Stimulated activated CD4-positive, alpha-beta T cell treated with anti-CD3 and anti-CD28 coated beads, Interleukin-4, amount 100 ng/mL, for 1 hour (primary cell): ENCODE results near the gene TINAGL1.
A peak's percentile ranks its signal among the peaks of the same experiment; 100 is the strongest.
"Not testable (repeated sequence)": the region's sequence is repeated elsewhere in the genome, so short reads cannot be mapped to it uniquely, and the experiment has no call there.

Source experiments
- DNase-seq: peaks from one replicate; pipeline ENCODE4 v3.0.0-alpha.2; 2020

TINAGL1 gene

GRCh38 chr1:31583995-31584868 lies 7.9 kb downstream of the TINAGL1 start:
- no peak for DNase-seq

GRCh38 chr1:31584869-31585735 lies 8.8 kb downstream of the TINAGL1 start:
- DNase-seq: no peak

- DNase-seq: no peak
These were observed 9.5 kb downstream of the TINAGL1 start for GRCh38 chr1:31585736-31586365.

GRCh38 chr1:31586376-31587327 lies 10.3 kb downstream of the TINAGL1 start:
- no peak for DNase-seq

DNA sequence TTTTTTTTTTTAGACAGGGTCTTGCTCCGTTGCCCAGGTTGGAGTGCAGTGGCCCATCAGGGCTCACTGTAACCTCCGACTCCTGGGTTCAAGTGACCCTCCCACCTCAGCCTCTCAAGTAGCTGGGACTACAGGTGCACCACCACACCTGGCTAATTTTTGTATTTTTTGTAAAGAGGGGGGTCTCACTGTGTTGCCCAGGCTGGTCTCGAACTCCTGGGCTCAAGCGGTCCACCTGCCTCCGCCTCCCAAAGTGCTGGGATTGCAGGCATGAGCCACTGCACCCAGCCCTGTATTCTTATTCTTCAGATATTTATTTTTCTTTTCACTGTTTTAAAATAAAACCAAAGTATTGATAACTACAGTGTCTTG lies 11.0 kb downstream of the TINAGL1 start:
- DNase-seq: not testable (repeated sequence)

DNA sequence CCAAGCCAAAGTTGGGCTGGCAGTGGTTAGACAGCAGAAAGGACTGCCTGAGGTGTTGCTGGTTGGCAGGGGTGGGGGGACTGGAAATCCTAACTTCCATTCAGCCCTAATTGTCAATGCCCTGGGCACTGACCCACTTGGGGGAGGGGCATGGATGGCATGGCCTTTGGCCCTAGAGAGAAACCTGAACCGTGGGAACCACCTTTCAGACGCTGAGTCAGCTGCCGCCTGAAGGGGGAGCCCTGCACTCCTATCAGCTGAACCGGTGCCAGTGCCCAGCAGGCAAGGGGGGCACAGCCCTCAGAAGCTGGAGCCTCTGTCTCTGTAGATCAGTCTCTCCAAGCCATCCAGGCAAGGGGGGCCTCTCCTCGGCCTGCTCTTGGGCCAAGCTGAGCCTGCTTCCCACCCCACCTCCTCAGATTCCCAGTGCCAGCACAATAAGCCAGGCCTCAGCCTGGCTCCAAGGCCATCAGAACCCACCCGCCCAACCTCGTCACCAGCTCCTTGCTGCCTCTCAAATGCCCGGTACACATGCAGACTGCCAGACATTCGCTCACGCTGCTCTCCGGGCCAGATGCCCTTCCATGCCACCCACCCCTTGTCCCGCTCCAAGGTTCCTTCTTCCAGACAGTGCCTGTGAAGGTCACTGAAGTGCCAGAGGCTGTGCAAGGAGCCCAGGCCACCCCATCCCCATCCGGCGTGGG lies 11.6 kb downstream of the TINAGL1 start:
- DNase-seq: peak; percentile 53

- DNase-seq: no peak
These were observed 12.6 kb downstream of the TINAGL1 start for GRCh38 chr1:31588751-31589515.

- DNase-seq: no peak
These were observed 15.2 kb downstream of the TINAGL1 start for GRCh38 chr1:31591425-31592093.

- DNase-seq: no peak
These were observed 15.8 kb downstream of the TINAGL1 start for GRCh38 chr1:31592132-31592531.

GRCh38 chr1:31593136-31593665 lies 16.9 kb downstream of the TINAGL1 start:
- no peak for DNase-seq

GRCh38 chr1:31593770-31594632 lies 17.7 kb downstream of the TINAGL1 start:
- DNase-seq: peak; percentile 71

DNA sequence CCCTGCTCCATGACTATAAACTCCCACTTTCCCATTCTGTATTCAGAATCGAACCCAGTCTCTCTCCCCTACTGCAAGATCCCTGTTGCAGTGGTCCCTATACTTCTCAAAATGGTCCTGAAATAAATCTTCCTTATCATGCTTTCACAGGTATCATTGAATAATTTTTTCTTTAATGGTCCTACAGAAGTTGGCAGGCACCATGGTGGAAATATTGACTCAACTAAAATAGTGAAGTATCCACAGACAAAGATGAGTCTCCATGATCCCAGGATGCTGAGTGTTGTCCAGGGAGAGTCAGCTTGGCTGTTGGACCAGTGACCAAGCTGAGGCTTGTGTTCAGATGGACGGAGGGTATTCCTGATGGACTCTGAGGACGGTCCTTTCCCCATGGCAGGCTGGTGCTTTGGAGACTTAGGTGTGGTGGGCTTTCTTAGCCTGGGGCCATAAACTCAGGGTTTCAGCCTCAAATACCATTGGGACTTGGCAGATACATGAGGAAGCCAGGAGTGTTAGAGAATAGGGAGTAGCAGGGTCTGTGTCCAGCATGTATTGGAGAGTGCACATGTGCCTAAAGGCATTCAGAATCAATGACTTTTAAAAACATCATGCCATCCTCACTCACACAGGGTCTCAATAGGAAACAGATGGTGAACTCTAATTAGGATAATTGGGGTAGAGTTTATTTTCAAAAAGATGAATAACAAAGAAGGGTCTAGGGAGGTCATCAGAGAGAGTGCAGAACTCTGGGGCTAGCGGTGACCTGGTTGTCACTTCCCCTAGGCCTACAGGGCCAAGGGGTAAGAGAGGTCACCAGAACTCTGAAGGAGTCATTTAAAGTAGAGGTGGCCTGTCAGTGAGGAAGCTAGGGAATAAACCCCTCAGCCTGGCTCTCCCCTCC lies 19.8 kb downstream of the TINAGL1 start:
- DNase-seq: no peak

- DNase-seq: no peak
These were observed 20.4 kb downstream of the TINAGL1 start for GRCh38 chr1:31596737-31597097.

DNA sequence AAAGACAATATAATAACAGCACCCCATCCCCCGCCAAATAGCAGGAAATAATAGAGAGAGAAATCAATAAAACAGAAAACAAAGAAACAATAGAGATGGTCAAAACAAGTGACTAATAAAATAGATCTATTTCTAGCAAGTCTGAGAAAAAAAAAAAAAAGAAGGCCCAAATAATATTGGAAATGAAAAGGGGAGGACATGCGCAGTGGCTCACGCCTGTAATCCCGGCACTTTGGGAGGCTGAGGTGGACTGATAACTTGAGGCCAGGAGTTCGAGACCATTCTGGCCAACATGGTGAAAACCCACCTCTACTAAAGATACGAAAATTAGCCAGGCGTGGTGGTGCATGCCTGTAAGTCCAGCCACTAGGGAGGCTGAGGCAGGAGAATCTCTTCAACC lies 22.7 kb downstream of the TINAGL1 start:
- no peak for DNase-seq

DNA sequence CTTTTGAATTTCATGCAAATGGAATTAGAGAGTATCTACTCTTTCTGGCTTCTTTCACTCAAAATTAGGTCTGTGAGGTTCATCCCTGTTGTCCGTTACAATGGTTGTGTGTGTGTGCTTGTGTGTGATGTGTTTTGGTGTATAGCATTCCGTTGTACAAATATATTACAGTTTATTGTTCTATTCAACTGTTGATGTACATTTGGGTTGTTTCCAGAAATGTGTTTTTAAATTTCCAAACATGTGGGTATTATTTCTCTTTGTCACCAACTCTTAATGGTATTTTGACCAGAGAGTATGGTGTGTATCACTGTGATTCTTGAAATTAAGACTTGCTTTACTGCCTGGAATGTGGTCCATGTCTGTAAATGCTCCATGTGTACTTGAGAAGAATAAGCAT lies 24.3 kb downstream of the TINAGL1 start:
- no peak for DNase-seq

DNA sequence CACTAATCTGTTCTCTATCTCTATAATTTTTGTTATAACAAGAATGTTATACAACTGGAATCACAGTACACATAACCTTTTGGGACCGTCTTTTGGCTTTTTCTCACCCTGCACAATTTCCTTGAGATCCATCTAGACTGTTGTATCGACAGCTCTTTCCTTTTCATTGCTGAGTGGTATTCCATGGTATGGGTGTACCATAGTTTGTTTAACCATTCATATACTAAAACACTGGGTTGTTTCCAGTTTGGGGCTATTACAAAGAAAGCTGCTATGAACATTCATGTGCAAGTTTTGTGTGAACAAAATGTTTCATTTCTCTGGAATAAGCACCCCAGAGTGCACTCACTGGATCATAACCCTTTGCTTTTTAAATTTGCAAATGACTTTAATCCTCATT lies 25.8 kb downstream of the TINAGL1 start:
- no peak for DNase-seq

GRCh38 chr1:31605908-31606427 lies 29.7 kb downstream of the TINAGL1 start:
- DNase-seq: no peak

- no peak for DNase-seq
These were observed 31.0 kb downstream of the TINAGL1 start for GRCh38 chr1:31607360-31607759.
